Lower lobe of right lung (tissue), 2 donors: ENCODE measurements around the gene ZSWIM7. TPM values are rescaled to one million over a fixed set of nuclear protein-coding genes. Genes with fewer than 3 reads are reported as not detected.
A peak's percentile ranks its signal among the peaks of the same experiment; 100 is the strongest.

Experiments used
- ATAC-seq, 2 donors: fragments of 200-7000 bp; cut with Tn5 transposase; one replicate each; pipeline ENCODE4 v1.9.1; 2020 to 2022; ENCODE audit warnings: mild to moderate bottlenecking in 2 of 2, moderate library complexity in 2 of 2
- DNase-seq: peaks from one replicate; pipeline ENCODE4 v3.0.0-alpha.2; 2020
- H3K27ac ChIP-seq: fragments of 200-600 bp; one replicate; pipeline ENCODE4 v1.8.0; 2022
- H3K27me3 ChIP-seq: fragments of 200-600 bp; one replicate; pipeline ENCODE4 v1.8.0; 2022; ENCODE audit warnings: low read depth
- H3K36me3 ChIP-seq: fragments of 200-600 bp; one replicate; pipeline ENCODE4 v1.8.0; 2022; ENCODE audit warnings: mild to moderate bottlenecking
- H3K4me1 ChIP-seq: fragments of 200-600 bp; one replicate; pipeline ENCODE4 v1.8.0; 2022
- H3K4me3 ChIP-seq: fragments of 200-600 bp; one replicate; pipeline ENCODE4 v1.8.0; 2022; ENCODE audit warnings: mild to moderate bottlenecking
- H3K9me3 ChIP-seq: fragments of 200-600 bp; one replicate; pipeline ENCODE4 v1.8.0; 2022
- CTCF ChIP-seq: fragments of 200-600 bp; IDR thresholded peaks from one replicate; pipeline ENCODE4 v1.8.0; 2022; ENCODE audit warnings: antibody characterized with exemption, mild to moderate bottlenecking
- intact Hi-C: fragments of 100-400 bp; cut with DNase I; formaldehyde crosslinking; loops from one replicate; pipeline ENCODE4 v1.11.0; 2022
- total RNA-seq: library from RNA; stranded (reverse); fragmentation: NEBNext Ultra II Directional; extraction: Animal tissue kit (Norgen Biotek cat#: 25700); gene quantifications from one replicate; pipeline ENCODE4 v1.2.1, GENCODE V29; 2021
- donor health status: DM: no; HTN: yes; CAD: no; lungs with severe emphysema.

The ZSWIM7 gene
- total RNA-seq, 1 donor from 2014 or later = 21.3 TPM

- Histone ChIP-seq H3K4me3 (no peak overlapping the region), H3K9me3 (no peaks in the 10 kb centered on the region), H3K36me3 (no peaks in the 10 kb centered on the region), H3K27ac (no peak overlapping the region), H3K27me3 (no peaks in the 10 kb centered on the region), H3K4me1 (peaks cover 21% of the 10 kb centered on the region)
- no peak for TF ChIP-seq CTCF
- no peak for ATAC-seq
- no peak for DNase-seq
- intact Hi-C loops = no loop called here
These were observed 43.5 kb downstream of the ZSWIM7 start for GRCh38 chr17:15955793-15956541.

- no peak overlapping the region for H3K27ac ChIP-seq
- H3K9me3 ChIP-seq = no peaks in the 10 kb centered on the region
- DNase-seq (no peak), ATAC-seq (peak; percentile 34 to 42)
- TF ChIP-seq CTCF = no peak
- peaks cover 14% of the 10 kb centered on the region for H3K4me1 ChIP-seq
- H3K36me3 ChIP-seq = no peaks in the 10 kb centered on the region
- no peak overlapping the region for H3K4me3 ChIP-seq
- no peaks in the 10 kb centered on the region for H3K27me3 ChIP-seq
- intact Hi-C loops = no loop called here
These were observed 45.3 kb downstream of the ZSWIM7 start for GRCh38 chr17:15954222-15954621.

GRCh38 chr17:15952916-15953790 is 46.4 kb downstream of the ZSWIM7 start:
- Histone ChIP-seq H3K27me3 (no peaks in the 10 kb centered on the region), H3K36me3 (no peaks in the 10 kb centered on the region), H3K9me3 (no peaks in the 10 kb centered on the region), H3K4me3 (no peak overlapping the region), H3K27ac (no peak overlapping the region), H3K4me1 (peaks cover 5% of the 10 kb centered on the region)
- TF ChIP-seq CTCF = no peak
- intact Hi-C loops = no loop called here
- DNase-seq (no peak), ATAC-seq (no peak)

GRCh38 chr17:15952048-15952532 is 47.4 kb downstream of the ZSWIM7 start:
- no peak for DNase-seq
- no peak for ATAC-seq

More at GRCh38 chr17:15952048-15952532, 47.4 kb downstream of the ZSWIM7 start:
- H3K36me3 ChIP-seq = no peaks in the 10 kb centered on the region
- intact Hi-C loops = no loop called here
- H3K9me3 ChIP-seq = no peaks in the 10 kb centered on the region
- H3K4me1 ChIP-seq = peaks cover 13% of the 10 kb centered on the region
- no peak overlapping the region for H3K27ac ChIP-seq
- TF ChIP-seq CTCF = no peak
- no peaks in the 10 kb centered on the region for H3K27me3 ChIP-seq
- H3K4me3 ChIP-seq = no peak overlapping the region
